HG03025 (cell line): ENCODE data around the gene BRSK2.
"Not testable (repeated sequence)": the region's sequence is repeated elsewhere in the genome, so short reads cannot be mapped to it uniquely, and the experiment has no call there.

Source experiments
- ATAC-seq: cut with Tn5 transposase; IDR thresholded peaks from one replicate; pipeline ENCODE4 v1.9.1; 2021; ENCODE audit warnings: mild to moderate bottlenecking, moderate library complexity; ENCODE audit not compliant: unreplicated experiment, low FRiP score

Gene BRSK2

GRCh38 chr11:1389932-1390568 is at the start of gene BRSK2:
Gene BRSK2, plus strand, starts transcription at chr11:1389934. Its CDS starts 351 bp downstream, at chr11:1390285.
- no peak for ATAC-seq

- no peak for ATAC-seq
These were observed 49.6 kb upstream of the BRSK2 start for GRCh38 chr11:1340111-1340510.

- not testable (repeated sequence) for ATAC-seq
These were observed 48.5 kb upstream of the BRSK2 start for GRCh38 chr11:1341226-1341625.

GRCh38 chr11:1341928-1342524 is 47.7 kb upstream of the BRSK2 start:
- ATAC-seq: no peak

GRCh38 chr11:1342946-1343345 is 46.8 kb upstream of the BRSK2 start:
- no peak for ATAC-seq

- ATAC-seq: no peak
These were observed 46.2 kb upstream of the BRSK2 start for GRCh38 chr11:1343391-1344055.

- ATAC-seq: no peak
These were observed 45.6 kb upstream of the BRSK2 start for GRCh38 chr11:1344056-1344635.

- no peak for ATAC-seq
These were observed 43.8 kb upstream of the BRSK2 start for GRCh38 chr11:1345737-1346513.

GRCh38 chr11:1346669-1347390 is 42.9 kb upstream of the BRSK2 start:
- no peak for ATAC-seq

GRCh38 chr11:1347411-1347999 is 42.2 kb upstream of the BRSK2 start:
- ATAC-seq: not testable (repeated sequence)

GRCh38 chr11:1348146-1348795 is 41.5 kb upstream of the BRSK2 start:
- no peak for ATAC-seq

- ATAC-seq: no peak
These were observed 40.9 kb upstream of the BRSK2 start for GRCh38 chr11:1348796-1349326.

- ATAC-seq: no peak
These were observed 40.2 kb upstream of the BRSK2 start for GRCh38 chr11:1349327-1350041.

GRCh38 chr11:1350086-1350725 is 39.5 kb upstream of the BRSK2 start:
- ATAC-seq: no peak

- ATAC-seq: no peak
These were observed 38.3 kb upstream of the BRSK2 start for GRCh38 chr11:1351278-1351937.

GRCh38 chr11:1352696-1353382 is 36.9 kb upstream of the BRSK2 start:
- no peak for ATAC-seq
